Activated T-helper 1 cell treated with anti-CD3 and anti-CD28 coated beads, Interleukin-12 subunit alpha, Interleukin-12 subunit beta, Interleukin-2, Interleukin-4 antibody, amounts not matched to agents 30 ng/mL and 10 ng/mL and 1 ng/mL, durations not matched to agents 14 hours and 24 hours and 36 hours (primary cell): ENCODE measurements around the gene CFH. TPM values are rescaled to one million over a fixed set of nuclear protein-coding genes. Genes with fewer than 3 reads are reported as not detected.
"Not testable (repeated sequence)": the region's sequence is repeated elsewhere in the genome, so short reads cannot be mapped to it uniquely, and the experiment has no call there.

Source experiments
- DNase-seq: peaks from one replicate; pipeline ENCODE4 v3.0.0; 2021; ENCODE audit warnings: low spot score
- H3K27ac Mint-ChIP-seq: one replicate; pipeline ENCODE4 v1.8.0; 2021; ENCODE audit warnings: mild to moderate bottlenecking, mixed read lengths
- H3K27me3 Mint-ChIP-seq: one replicate; pipeline ENCODE4 v1.8.0; 2022; ENCODE audit warnings: mild to moderate bottlenecking, moderate library complexity, mixed read lengths; ENCODE audit not compliant: insufficient read depth
- H3K36me3 Mint-ChIP-seq: one replicate; pipeline ENCODE4 v1.8.0; 2021; ENCODE audit warnings: low read depth, mixed read lengths
- H3K4me1 Mint-ChIP-seq: one replicate; pipeline ENCODE4 v1.8.0; 2021; ENCODE audit warnings: low read depth, mixed read lengths
- H3K4me3 Mint-ChIP-seq: one replicate; pipeline ENCODE4 v1.8.0; 2021; ENCODE audit warnings: mild to moderate bottlenecking, moderate library complexity, mixed read lengths
- H3K9me3 Mint-ChIP-seq: one replicate; pipeline ENCODE4 v1.8.0; 2021; ENCODE audit warnings: mixed read lengths
- intact Hi-C: fragments of 100-400 bp; cut with micrococcal nuclease; formaldehyde crosslinking; loops from one replicate; pipeline ENCODE4 v1.15.1; 2024
- total RNA-seq: library from RNA; stranded (reverse); gene quantifications from 2 replicates; pipeline ENCODE4 v1.2.3, GENCODE V29; 2022

The CFH gene
- total RNA-seq, 1 donor from 2014 or later, result 0.54 TPM

GRCh38 chr1:196677781-196678509, 26.1 kb downstream of the CFH start:
- no peaks in the 10 kb centered on the region for H3K36me3 Mint-ChIP-seq
- no peaks in the 10 kb centered on the region for H3K9me3 Mint-ChIP-seq
- no peak for DNase-seq
- no peak overlapping the region for H3K4me3 Mint-ChIP-seq
- H3K27me3 Mint-ChIP-seq, result no peaks in the 10 kb centered on the region
- H3K27ac Mint-ChIP-seq, result no peak overlapping the region
- intact Hi-C loops, result no loop called here
- no peaks in the 10 kb centered on the region for H3K4me1 Mint-ChIP-seq

GRCh38 chr1:196678510-196678884, 26.7 kb downstream of the CFH start:
- intact Hi-C loops, result no loop called here
- Mint-ChIP-seq H3K4me3 (no peak overlapping the region), H3K36me3 (no peaks in the 10 kb centered on the region), H3K27ac (no peak overlapping the region), H3K27me3 (no peaks in the 10 kb centered on the region), H3K9me3 (no peaks in the 10 kb centered on the region), H3K4me1 (no peaks in the 10 kb centered on the region)
- no peak for DNase-seq

- no peaks in the 10 kb centered on the region for H3K9me3 Mint-ChIP-seq
- no peaks in the 10 kb centered on the region for H3K4me1 Mint-ChIP-seq
- no peak overlapping the region for H3K4me3 Mint-ChIP-seq
- H3K27me3 Mint-ChIP-seq, result no peaks in the 10 kb centered on the region
- DNase-seq, result no peak
- no peaks in the 10 kb centered on the region for H3K36me3 Mint-ChIP-seq
- intact Hi-C loops, result no loop called here
- H3K27ac Mint-ChIP-seq, result no peak overlapping the region
Measured at GRCh38 chr1:196680107-196680506, 28.3 kb downstream of the CFH start.

GRCh38 chr1:196684476-196684875, 32.6 kb downstream of the CFH start:
- Mint-ChIP-seq H3K4me1 (no peaks in the 10 kb centered on the region), H3K27ac (no peak overlapping the region), H3K9me3 (no peaks in the 10 kb centered on the region), H3K36me3 (no peaks in the 10 kb centered on the region), H3K4me3 (no peak overlapping the region), H3K27me3 (no peaks in the 10 kb centered on the region)
- intact Hi-C loops, result no loop called here
- no peak for DNase-seq

- no peak for DNase-seq
- no peaks in the 10 kb centered on the region for H3K9me3 Mint-ChIP-seq
- intact Hi-C loops, result no loop called here
- no peaks in the 10 kb centered on the region for H3K27me3 Mint-ChIP-seq
- H3K4me1 Mint-ChIP-seq, result no peaks in the 10 kb centered on the region
- H3K27ac Mint-ChIP-seq, result no peak overlapping the region
- no peak overlapping the region for H3K4me3 Mint-ChIP-seq
- H3K36me3 Mint-ChIP-seq, result no peaks in the 10 kb centered on the region
Measured at GRCh38 chr1:196685506-196685905, 33.7 kb downstream of the CFH start.

GRCh38 chr1:196689001-196689400, 37.2 kb downstream of the CFH start:
- no peaks in the 10 kb centered on the region for H3K4me1 Mint-ChIP-seq
- H3K36me3 Mint-ChIP-seq, result no peaks in the 10 kb centered on the region
- DNase-seq, result no peak
- no peak overlapping the region for H3K27ac Mint-ChIP-seq
- no peaks in the 10 kb centered on the region for H3K27me3 Mint-ChIP-seq
- intact Hi-C loops, result no loop called here
- H3K9me3 Mint-ChIP-seq, result no peaks in the 10 kb centered on the region
- H3K4me3 Mint-ChIP-seq, result no peak overlapping the region

GRCh38 chr1:196690582-196690981, 38.7 kb downstream of the CFH start:
- H3K27ac Mint-ChIP-seq, result no peak overlapping the region
- DNase-seq, result no peak
- H3K9me3 Mint-ChIP-seq, result no peaks in the 10 kb centered on the region
- H3K36me3 Mint-ChIP-seq, result no peaks in the 10 kb centered on the region
- no peaks in the 10 kb centered on the region for H3K4me1 Mint-ChIP-seq
- no peak overlapping the region for H3K4me3 Mint-ChIP-seq
- H3K27me3 Mint-ChIP-seq, result no peaks in the 10 kb centered on the region
- intact Hi-C loops, result no loop called here

GRCh38 chr1:196698993-196699392, 47.1 kb downstream of the CFH start:
- H3K9me3 Mint-ChIP-seq, result no peaks in the 10 kb centered on the region
- no peak overlapping the region for H3K4me3 Mint-ChIP-seq
- DNase-seq, result no peak
- intact Hi-C loops, result no loop called here
- no peaks in the 10 kb centered on the region for H3K4me1 Mint-ChIP-seq
- no peak overlapping the region for H3K27ac Mint-ChIP-seq
- no peaks in the 10 kb centered on the region for H3K27me3 Mint-ChIP-seq
- no peaks in the 10 kb centered on the region for H3K36me3 Mint-ChIP-seq

GRCh38 chr1:196701144-196701543, 49.3 kb downstream of the CFH start:
- no peak overlapping the region for H3K27ac Mint-ChIP-seq
- no peaks in the 10 kb centered on the region for H3K9me3 Mint-ChIP-seq
- no peaks in the 10 kb centered on the region for H3K27me3 Mint-ChIP-seq
- no peaks in the 10 kb centered on the region for H3K36me3 Mint-ChIP-seq
- H3K4me3 Mint-ChIP-seq, result no peak overlapping the region
- intact Hi-C loops, result no loop called here
- no peaks in the 10 kb centered on the region for H3K4me1 Mint-ChIP-seq
- DNase-seq, result no peak

GRCh38 chr1:196709892-196710291, 58.0 kb downstream of the CFH start:
- H3K9me3 Mint-ChIP-seq, H3K36me3 Mint-ChIP-seq, intact Hi-C loops: not testable (repeated sequence)

GRCh38 chr1:196717868-196718267, 66.0 kb downstream of the CFH start:
- Mint-ChIP-seq H3K36me3 (no peaks in the 10 kb centered on the region), H3K27me3 (no peaks in the 10 kb centered on the region), H3K4me1 (no peaks in the 10 kb centered on the region), H3K27ac (no peak overlapping the region), H3K9me3 (no peaks in the 10 kb centered on the region), H3K4me3 (no peak overlapping the region)
- intact Hi-C loops, result no loop called here
- DNase-seq, result no peak

More at GRCh38 chr1:196709892-196710291, 58.0 kb downstream of the CFH start:
- not testable (repeated sequence) for DNase-seq, H3K4me1 Mint-ChIP-seq, H3K27ac Mint-ChIP-seq, H3K27me3 Mint-ChIP-seq, H3K4me3 Mint-ChIP-seq

GRCh38 chr1:196723325-196724185, 71.7 kb downstream of the CFH start:
- intact Hi-C loops, result loop anchor here (1.0 to 10.0 kb wide), 2 partner anchors 471 to 634 kb away; no protein-coding TSS in a partner anchor
- Mint-ChIP-seq H3K27ac (no peak overlapping the region), H3K4me1 (no peaks in the 10 kb centered on the region), H3K9me3 (no peaks in the 10 kb centered on the region), H3K4me3 (no peak overlapping the region), H3K27me3 (no peaks in the 10 kb centered on the region), H3K36me3 (no peaks in the 10 kb centered on the region)
- peak; percentile 27 for DNase-seq

- Mint-ChIP-seq H3K4me3 (no peak overlapping the region), H3K27me3 (no peaks in the 10 kb centered on the region), H3K4me1 (no peaks in the 10 kb centered on the region), H3K36me3 (no peaks in the 10 kb centered on the region), H3K27ac (no peak overlapping the region), H3K9me3 (no peaks in the 10 kb centered on the region)
- no peak for DNase-seq
- intact Hi-C loops, result no loop called here
Measured at GRCh38 chr1:196732526-196732925, 80.7 kb downstream of the CFH start.
